ENCODE measurements around the gene PLCB3. TPM values are rescaled to one million over a fixed set of nuclear protein-coding genes. Genes with fewer than 3 reads are reported as not detected.

The PLCB3 gene
- total RNA-seq, 4 donors from 2014 or later: 196 to 453 (median 359) TPM

GRCh38 chr11:64283092-64283491, 31.8 kb downstream of the PLCB3 start:
- no peak for TF ChIP-seq CTCF (IDR thresholded peaks at IDR 0.05)
- H3K9me3 ChIP-seq: no peaks in the 10 kb centered on the region
- H3K4me1 ChIP-seq: peaks cover 3 to 25% (median 12%) of the 10 kb centered on the region in 4 donors
- no peak overlapping the region for H3K27ac ChIP-seq
- no peaks in the 10 kb centered on the region for H3K27me3 ChIP-seq
- peak overlapping the region in 1 of 4 donors; percentile 71 for H3K4me3 ChIP-seq
- no peak for DNase-seq
- peaks cover 0 to 13% (median 0%) of the 10 kb centered on the region in 3 donors for H3K36me3 ChIP-seq

- peak within 1 kb of the TSS; percentile 71 to 97 (median 80) for H3K4me3 ChIP-seq
- H3K27me3 ChIP-seq: no peaks in the 10 kb centered on the region
- TF ChIP-seq CTCF (IDR thresholded peaks at IDR 0.05) (no peak), POLR2A (IDR thresholded peaks at IDR 0.05) (peak in 1 of 2 donors; percentile 84)
- peak within 1 kb of the TSS; percentile 91 to 97 (median 94) for H3K27ac ChIP-seq
- peaks cover 0 to 7% (median 0%) of the 10 kb centered on the region in 3 donors for H3K36me3 ChIP-seq
- peak; percentile 96 to 98 (median 98) for DNase-seq
- H3K9me3 ChIP-seq: no peaks in the 10 kb centered on the region
- peaks cover 3 to 25% (median 12%) of the 10 kb centered on the region in 4 donors for H3K4me1 ChIP-seq
These were observed 33.0 kb downstream of the PLCB3 start, which contains the start of gene BAD for GRCh38 chr11:64284048-64284961. Gene BAD (minus strand): TSS chr11:64284665. CDS start chr11:64284368, 297 bp downstream.

- H3K27me3 ChIP-seq: no peaks in the 10 kb centered on the region
- H3K27ac ChIP-seq: peak within 1 kb of the TSS; percentile 91 to 97 (median 94)
- H3K36me3 ChIP-seq: peaks cover 0 to 7% (median 0%) of the 10 kb centered on the region in 3 donors
- no peaks in the 10 kb centered on the region for H3K9me3 ChIP-seq
- DNase-seq: peak; percentile 85 to 94 (median 94)
- peaks cover 3 to 25% (median 12%) of the 10 kb centered on the region in 4 donors for H3K4me1 ChIP-seq
- H3K4me3 ChIP-seq: peak within 1 kb of the TSS; percentile 71 to 97 (median 80)
- TF ChIP-seq CTCF (IDR thresholded peaks at IDR 0.05) (peak in 1 of 6 experiments; percentile 31), POLR2A (IDR thresholded peaks at IDR 0.05) (peak; percentile 50 to 54)
These were observed 33.9 kb downstream of the PLCB3 start, which contains the start of gene GPR137 for GRCh38 chr11:64284962-64285884. Gene GPR137 (plus strand): TSS chr11:64285848. CDS start chr11:64286525, 677 bp downstream.

- Histone ChIP-seq H3K4me3 (peak overlapping the region; percentile 71 to 97 (median 80)), H3K27me3 (peaks cover 0 to 7% of the 10 kb centered on the region in 2 donors), H3K36me3 (peaks cover 0 to 7% (median 0%) of the 10 kb centered on the region in 3 donors), H3K27ac (peak overlapping the region; percentile 91 to 97 (median 94)), H3K4me1 (peaks cover 3 to 25% (median 13%) of the 10 kb centered on the region in 4 donors), H3K9me3 (no peaks in the 10 kb centered on the region)
- peak in 1 of 3 donors; percentile 60 for DNase-seq
- no peak for TF ChIP-seq POLR2A (IDR thresholded peaks at IDR 0.05)
- TF ChIP-seq CTCF (IDR thresholded peaks at IDR 0.05): no peak
These were observed 34.8 kb downstream of the PLCB3 start for GRCh38 chr11:64285885-64286800.

Data from Peyer's patch (tissue), 4 donors.